Nephron progenitor cell (in vitro differentiated cells): ENCODE measurements around the gene RNF125.
A peak's percentile ranks its signal among the peaks of the same experiment; 100 is the strongest.
"Not testable (repeated sequence)": the region's sequence is repeated elsewhere in the genome, so short reads cannot be mapped to it uniquely, and the experiment has no call there.

Source experiments
- DNase-seq: peaks from one replicate; pipeline ENCODE4 v3.0.0; 2021
- H3K27ac Mint-ChIP-seq: 2 replicates; pipeline ENCODE4 v1.8.0; 2021; ENCODE audit warnings: mild to moderate bottlenecking, moderate library complexity, mixed read lengths
- H3K27me3 Mint-ChIP-seq: 2 replicates; pipeline ENCODE4 v1.8.0; 2021; ENCODE audit warnings: mild to moderate bottlenecking, low read depth, mixed read lengths; ENCODE audit not compliant: poor library complexity
- H3K36me3 Mint-ChIP-seq: 2 replicates; pipeline ENCODE4 v1.8.0; 2021; ENCODE audit warnings: low read depth, mixed read lengths
- H3K4me1 Mint-ChIP-seq: 2 replicates; pipeline ENCODE4 v1.8.0; 2021; ENCODE audit warnings: mixed read lengths
- H3K4me3 Mint-ChIP-seq: 2 replicates; pipeline ENCODE4 v1.8.0; 2021; ENCODE audit warnings: mild to moderate bottlenecking, moderate library complexity, mixed read lengths
- H3K9me3 Mint-ChIP-seq: 2 replicates; pipeline ENCODE4 v1.8.0; 2021; ENCODE audit warnings: mild to moderate bottlenecking, moderate library complexity, mixed read lengths
- TF ChIP-seq, protein P1 (sequence below): fragments of 200-600 bp; sonication (generic); IDR thresholded peaks from 2 replicates; pipeline ENCODE4 v1.5.0; 2021; ENCODE audit warnings: antibody characterized with exemption

RNF125 gene

DNA sequence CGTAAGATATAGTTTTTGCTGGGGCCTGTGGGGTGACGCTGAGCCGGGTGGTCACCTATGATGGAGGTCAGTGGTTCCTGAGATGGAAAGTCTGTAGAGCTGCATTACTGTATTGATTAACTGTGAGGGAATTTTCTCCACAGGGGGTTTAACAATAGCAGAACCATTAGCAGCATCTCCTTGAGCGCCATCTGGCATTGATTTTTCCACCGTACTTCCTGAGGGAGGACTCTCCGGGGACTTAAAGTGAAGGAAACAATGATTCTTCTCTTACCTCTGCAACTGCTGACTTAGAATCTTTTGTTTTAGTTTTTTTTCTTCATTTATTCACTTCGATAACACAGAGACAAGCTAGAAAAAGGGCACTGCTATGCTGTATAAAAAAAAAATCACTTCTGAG, 22.6 kb upstream of the RNF125 start:
- H3K9me3 Mint-ChIP-seq, result peaks cover 13% of the 10 kb centered on the region
- no peak overlapping the region for H3K27ac Mint-ChIP-seq
- no peaks in the 10 kb centered on the region for H3K4me1 Mint-ChIP-seq
- no peak overlapping the region for H3K4me3 Mint-ChIP-seq
- TF ChIP-seq, protein P1, sequence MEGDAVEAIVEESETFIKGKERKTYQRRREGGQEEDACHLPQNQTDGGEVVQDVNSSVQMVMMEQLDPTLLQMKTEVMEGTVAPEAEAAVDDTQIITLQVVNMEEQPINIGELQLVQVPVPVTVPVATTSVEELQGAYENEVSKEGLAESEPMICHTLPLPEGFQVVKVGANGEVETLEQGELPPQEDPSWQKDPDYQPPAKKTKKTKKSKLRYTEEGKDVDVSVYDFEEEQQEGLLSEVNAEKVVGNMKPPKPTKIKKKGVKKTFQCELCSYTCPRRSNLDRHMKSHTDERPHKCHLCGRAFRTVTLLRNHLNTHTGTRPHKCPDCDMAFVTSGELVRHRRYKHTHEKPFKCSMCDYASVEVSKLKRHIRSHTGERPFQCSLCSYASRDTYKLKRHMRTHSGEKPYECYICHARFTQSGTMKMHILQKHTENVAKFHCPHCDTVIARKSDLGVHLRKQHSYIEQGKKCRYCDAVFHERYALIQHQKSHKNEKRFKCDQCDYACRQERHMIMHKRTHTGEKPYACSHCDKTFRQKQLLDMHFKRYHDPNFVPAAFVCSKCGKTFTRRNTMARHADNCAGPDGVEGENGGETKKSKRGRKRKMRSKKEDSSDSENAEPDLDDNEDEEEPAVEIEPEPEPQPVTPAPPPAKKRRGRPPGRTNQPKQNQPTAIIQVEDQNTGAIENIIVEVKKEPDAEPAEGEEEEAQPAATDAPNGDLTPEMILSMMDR, result no peak
- DNase-seq, result no peak
- no peaks in the 10 kb centered on the region for H3K36me3 Mint-ChIP-seq
- H3K27me3 Mint-ChIP-seq, result peaks cover 3% of the 10 kb centered on the region

DNA sequence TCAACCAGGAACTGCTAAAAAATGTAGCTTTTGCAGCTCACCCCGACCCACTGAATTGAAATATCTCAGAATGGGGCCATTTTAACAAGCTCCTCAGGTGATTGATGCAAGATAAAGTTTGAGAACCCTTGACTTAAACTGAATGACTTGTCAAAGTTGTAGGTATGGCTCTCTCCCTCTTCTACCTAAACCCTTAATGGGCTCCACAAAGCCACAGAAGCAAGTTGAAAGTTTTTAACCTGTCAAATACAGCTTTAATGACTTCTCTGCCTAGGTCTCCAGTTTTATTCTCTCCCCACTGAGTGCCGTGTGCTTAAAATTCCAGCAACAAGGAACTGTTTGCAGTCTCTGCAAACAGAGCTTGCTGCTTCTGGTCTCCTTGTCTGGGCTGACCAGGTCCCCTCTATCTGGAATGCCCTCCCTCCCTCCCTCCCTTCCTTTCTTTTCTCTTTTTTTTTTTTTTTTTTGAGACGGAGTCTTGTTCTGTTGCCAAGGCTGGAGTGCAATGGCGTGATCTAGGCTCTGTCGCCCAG, 19.7 kb upstream of the RNF125 start:
- no peak overlapping the region for H3K27ac Mint-ChIP-seq
- H3K9me3 Mint-ChIP-seq, result peaks cover 17% of the 10 kb centered on the region
- no peak overlapping the region for H3K4me3 Mint-ChIP-seq
- no peak for DNase-seq
- no peaks in the 10 kb centered on the region for H3K4me1 Mint-ChIP-seq
- peaks cover 3% of the 10 kb centered on the region for H3K27me3 Mint-ChIP-seq
- H3K36me3 Mint-ChIP-seq, result no peaks in the 10 kb centered on the region
- TF ChIP-seq, protein P1, result no peak

DNA sequence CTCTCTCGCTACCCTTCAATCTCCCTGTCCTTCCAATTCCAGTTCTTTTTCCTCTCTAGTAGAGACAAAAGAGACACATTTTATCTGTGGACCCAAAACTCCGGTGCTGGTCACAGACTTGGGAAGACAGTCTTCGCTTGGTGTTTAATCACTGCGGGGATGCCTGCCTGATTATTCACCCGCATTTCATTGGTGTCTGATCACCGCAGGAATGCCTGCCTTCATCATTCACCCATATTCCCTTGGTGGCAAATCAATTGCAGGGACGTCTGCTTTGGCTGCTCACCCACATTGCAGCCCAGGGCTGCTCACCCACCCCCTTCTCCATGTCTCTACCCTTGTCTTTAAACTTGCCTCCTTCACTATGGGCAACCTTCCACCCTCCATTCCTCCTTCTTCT, 17.5 kb upstream of the RNF125 start:
- not testable (repeated sequence) for H3K4me3 Mint-ChIP-seq, DNase-seq, H3K27ac Mint-ChIP-seq, H3K4me1 Mint-ChIP-seq, H3K27me3 Mint-ChIP-seq, H3K36me3 Mint-ChIP-seq
- H3K9me3 Mint-ChIP-seq, result peaks cover 13% of the 10 kb centered on the region

DNA sequence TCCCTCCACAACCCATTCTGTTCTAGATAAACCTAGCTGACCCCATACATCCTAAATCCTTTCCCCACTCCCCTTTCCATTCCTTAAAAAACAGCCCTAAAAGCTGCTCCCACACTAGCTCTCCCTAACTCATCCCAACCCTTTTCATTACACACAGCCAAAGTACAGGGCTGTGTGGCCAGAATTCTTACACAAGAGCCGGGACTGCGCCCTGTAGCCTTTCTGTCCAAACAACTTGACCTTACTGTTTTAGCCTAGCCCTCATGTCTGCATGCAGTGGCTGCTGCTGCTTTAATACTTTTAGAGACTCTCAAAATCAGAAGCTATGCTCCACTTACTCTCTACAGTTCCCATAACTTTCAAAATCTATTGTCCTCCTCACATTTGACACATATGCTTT, 14.8 kb upstream of the RNF125 start:
- not testable (repeated sequence) for H3K27ac Mint-ChIP-seq, H3K27me3 Mint-ChIP-seq, H3K9me3 Mint-ChIP-seq, DNase-seq, H3K36me3 Mint-ChIP-seq, H3K4me1 Mint-ChIP-seq, H3K4me3 Mint-ChIP-seq

DNA sequence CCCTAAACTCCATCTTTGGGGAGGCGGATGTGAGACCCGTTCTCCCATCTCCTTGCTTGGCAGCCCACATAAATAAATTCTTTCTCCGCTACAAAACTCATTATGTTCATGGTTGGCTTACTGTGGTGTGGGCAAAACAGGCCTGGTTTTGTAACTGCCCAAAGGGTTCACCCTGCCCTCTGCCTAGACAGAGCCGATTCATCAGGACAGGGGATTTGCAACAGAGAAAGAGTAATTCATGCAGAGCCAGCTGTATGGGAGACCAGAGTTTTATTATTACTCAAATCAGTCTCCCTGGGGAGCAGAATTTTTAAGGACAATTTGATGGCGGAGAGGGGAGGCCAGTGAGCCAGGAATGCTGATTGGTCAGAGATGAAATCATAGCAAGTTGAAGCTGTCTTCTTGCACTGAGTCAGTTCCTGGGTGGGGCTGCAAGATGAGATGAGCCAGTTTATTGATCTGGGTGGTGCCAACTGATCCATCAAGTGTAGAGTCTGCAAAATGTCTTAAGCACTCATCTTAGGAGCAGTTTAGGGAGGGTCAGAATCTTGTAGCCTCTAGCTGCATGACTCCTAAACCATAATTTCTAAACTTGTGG, 8.4 kb upstream of the RNF125 start:
- DNase-seq, result no peak

DNA sequence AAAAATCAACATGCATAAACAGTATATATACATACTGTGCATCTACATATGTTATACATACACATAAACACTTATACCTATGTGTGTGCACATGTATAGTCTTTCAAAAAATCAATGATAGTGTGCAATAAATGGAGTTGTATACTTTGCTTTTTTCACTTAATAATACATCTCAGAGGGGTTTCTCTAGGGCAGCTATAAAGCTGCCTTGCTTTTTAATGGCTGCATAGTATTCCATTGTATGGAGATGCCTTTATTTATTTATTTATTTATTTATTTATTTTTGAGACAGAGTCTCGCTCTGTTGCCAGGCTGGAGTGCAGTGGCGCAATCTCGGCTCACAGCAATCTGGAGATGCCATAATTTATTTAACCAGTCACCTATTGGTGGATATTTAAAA, 7.4 kb upstream of the RNF125 start:
- no peak for DNase-seq
- Mint-ChIP-seq H3K36me3 (no peaks in the 10 kb centered on the region), H3K27me3 (peaks cover 6% of the 10 kb centered on the region), H3K4me1 (no peaks in the 10 kb centered on the region), H3K27ac (no peak overlapping the region), H3K9me3 (no peaks in the 10 kb centered on the region), H3K4me3 (no peak overlapping the region)
- TF ChIP-seq, protein P1, result no peak

More for the DNA sequence above, 8.4 kb upstream of the RNF125 start:
- TF ChIP-seq, protein P1, result no peak
- Mint-ChIP-seq H3K4me3 (no peak overlapping the region), H3K36me3 (no peaks in the 10 kb centered on the region), H3K27me3 (peaks cover 4% of the 10 kb centered on the region), H3K9me3 (no peaks in the 10 kb centered on the region), H3K4me1 (no peaks in the 10 kb centered on the region), H3K27ac (no peak overlapping the region)

DNA sequence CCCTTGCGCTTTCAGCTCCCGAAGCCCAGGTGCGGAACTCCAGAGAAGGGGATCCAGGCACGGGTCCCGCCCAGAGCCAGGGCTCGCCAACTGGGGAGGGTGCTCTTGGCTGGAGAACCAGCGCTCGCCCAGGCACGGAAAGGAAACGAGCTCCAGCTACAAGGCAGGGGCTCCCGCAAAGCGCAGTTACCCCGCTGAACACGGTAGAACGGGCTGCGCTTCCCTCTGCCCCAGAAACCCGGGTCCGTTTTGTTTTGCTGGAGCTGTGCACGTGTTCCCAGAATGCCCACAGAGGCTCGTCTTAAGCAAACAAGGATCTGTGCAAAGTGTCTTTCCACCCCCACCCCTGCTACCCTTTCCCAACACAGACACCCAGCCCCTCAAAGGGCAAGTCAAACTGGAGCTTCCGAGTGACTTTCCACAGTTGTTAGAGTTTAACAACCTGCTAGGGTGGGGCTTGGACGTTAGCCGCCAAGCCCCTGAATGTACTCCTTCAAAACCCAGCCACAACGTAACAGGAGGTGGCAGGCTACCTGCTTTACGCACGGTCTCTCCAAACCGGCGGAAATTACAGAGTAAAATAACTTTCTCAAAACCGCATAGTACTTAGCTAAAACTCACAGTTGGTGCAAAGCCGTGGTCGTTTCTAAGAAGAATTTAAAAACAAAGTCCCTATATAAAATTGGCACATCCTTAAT, 775 bp downstream of the RNF125 start:
- H3K36me3 Mint-ChIP-seq, result no peaks in the 10 kb centered on the region
- TF ChIP-seq, protein P1, result no peak
- no peak overlapping the region for H3K27ac Mint-ChIP-seq
- peaks cover 20% of the 10 kb centered on the region for H3K4me1 Mint-ChIP-seq
- peak; percentile 50 for DNase-seq
- peaks cover 31% of the 10 kb centered on the region for H3K27me3 Mint-ChIP-seq
- H3K9me3 Mint-ChIP-seq, result peaks cover 3% of the 10 kb centered on the region
- peak overlapping the region; percentile 94 for H3K4me3 Mint-ChIP-seq

DNA sequence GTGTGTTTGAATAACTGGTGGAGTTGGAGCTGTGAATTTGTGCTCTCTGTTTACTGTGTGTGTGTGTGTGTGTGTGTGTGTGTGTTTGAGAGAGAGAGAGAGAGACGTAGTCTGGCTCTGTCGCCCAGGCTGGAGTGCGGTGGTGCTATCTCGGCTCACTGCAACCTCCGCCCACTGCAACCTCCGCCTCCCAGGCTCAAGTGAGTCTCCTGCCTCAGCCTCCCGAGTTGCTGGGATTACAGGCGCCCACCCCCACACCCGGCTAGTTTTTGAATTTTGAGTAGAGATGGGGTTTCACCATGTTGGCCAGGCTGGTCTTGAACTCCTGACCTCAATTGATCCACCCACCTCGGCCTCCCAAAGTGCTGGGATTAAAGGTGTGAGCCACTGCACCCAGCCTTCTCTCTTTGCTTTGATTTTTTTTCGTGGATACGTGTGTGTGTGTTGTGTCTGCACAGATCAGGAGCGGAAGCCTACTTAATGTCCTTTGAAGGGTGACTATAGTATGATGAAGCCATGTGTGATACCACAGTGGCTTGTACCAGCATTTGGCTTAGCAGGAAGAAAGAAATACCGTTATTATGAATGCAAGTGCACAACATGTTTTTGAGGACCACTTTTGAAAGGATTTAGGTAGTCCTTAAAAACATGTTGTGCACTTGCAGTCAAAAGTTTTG, 1.5 kb downstream of the RNF125 start:
- H3K27ac Mint-ChIP-seq, DNase-seq, H3K36me3 Mint-ChIP-seq, H3K9me3 Mint-ChIP-seq: not testable (repeated sequence)
- H3K4me3 Mint-ChIP-seq, result peak overlapping the region; percentile 94
- peaks cover 31% of the 10 kb centered on the region for H3K27me3 Mint-ChIP-seq
- H3K4me1 Mint-ChIP-seq, result peaks cover 20% of the 10 kb centered on the region
